ENCODE measurements around the gene PCDHGA4. TPM values are rescaled to one million over a fixed set of nuclear protein-coding genes. Genes with fewer than 3 reads are reported as not detected.
"Not testable (repeated sequence)": the region's sequence is repeated elsewhere in the genome, so short reads cannot be mapped to it uniquely, and the experiment has no call there.

PCDHGA4 gene
- total RNA-seq, 1 donor from 2014 or later, result 0.90 TPM

DNA sequence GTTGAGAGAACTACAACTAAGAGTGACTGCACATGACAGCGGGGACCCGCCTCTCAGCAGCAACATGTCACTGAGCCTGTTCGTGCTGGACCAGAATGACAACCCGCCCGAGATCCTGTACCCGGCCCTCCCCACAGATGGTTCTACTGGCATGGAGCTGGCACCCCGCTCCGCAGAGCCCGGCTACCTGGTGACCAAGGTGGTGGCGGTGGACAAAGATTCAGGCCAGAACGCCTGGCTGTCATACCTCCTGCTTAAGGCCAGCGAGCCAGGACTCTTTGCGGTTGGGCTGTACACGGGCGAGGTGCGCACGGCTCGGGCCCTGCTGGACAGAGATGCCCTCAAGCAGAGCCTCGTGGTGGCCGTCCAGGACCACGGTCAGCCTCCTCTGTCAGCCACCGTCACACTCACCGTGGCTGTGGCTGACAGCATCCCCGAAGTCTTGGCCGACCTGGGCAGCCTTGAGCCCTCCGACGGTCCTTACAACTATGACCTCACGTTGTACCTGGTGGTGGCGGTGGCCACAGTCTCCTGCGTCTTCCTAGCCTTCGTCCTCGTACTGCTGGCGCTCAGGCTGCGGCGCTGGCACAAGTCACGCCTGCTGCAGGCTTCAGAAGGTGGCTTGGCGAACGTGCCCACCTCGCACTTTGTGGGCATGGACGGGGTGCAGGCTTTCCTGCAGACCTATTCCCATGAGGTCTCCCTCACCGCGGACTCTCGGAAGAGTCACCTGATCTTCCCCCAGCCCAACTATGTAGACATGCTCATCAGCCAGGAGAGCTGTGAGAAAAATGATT lies 29.8 kb downstream of the PCDHGA4 start:
- no peak for DNase-seq (ENCODE audit: low read depth in 2 of 2)

DNA sequence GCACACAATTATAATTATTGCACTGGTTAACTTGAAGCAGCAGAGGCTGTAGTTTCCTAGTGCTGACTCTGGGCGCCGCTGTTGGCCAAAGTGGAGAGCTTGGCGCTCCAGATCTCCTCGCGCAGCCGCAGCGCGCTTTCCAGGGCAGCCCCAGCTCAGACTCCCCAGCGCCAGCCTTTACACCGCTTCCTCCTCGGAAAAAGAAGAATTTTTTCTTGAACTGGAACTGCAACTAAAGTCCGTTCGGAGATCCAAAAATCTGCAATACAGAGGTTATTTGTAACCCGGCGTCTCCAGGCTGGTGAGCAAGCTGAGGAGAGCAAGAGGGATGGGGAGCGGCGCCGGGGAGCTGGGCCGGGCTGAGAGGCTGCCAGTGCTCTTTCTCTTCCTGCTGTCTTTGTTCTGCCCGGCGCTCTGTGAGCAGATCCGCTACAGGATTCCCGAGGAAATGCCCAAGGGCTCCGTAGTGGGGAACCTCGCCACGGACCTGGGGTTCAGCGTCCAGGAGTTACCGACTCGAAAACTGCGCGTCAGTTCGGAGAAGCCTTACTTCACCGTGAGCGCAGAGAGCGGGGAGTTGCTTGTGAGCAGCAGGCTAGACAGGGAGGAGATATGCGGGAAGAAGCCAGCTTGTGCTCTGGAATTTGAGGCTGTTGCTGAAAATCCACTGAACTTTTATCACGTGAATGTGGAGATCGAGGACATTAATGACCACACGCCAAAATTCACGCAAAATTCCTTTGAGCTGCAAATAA lies 32.9 kb downstream of the PCDHGA4 start, which contains the start of gene PCDHGB4:
TSS of gene PCDHGB4 (plus strand) at position 142 of the 755 bp plus-strand sequence. CDS start at position 329, 187 bp downstream.
- DNase-seq (ENCODE audit: low read depth in 2 of 2), result peak in 1 of 2 donors; percentile 56

DNA sequence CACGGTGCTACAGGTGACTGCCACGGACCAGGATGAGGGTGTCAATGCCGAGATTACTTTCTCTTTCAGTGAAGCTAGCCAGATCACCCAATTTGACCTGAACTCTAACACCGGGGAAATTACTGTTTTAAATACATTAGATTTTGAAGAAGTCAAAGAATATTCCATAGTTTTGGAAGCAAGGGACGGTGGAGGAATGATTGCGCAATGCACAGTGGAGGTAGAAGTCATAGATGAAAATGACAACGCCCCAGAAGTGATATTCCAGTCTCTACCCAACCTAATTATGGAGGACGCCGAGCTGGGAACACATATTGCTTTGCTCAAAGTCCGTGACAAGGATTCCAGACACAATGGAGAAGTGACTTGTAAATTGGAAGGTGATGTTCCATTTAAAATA lies 33.8 kb downstream of the PCDHGA4 start:
- no peak for DNase-seq (ENCODE audit: low read depth in 2 of 2)

- no peak for DNase-seq (ENCODE audit: low read depth in 2 of 2)
Measured at GRCh38 chr5:141389153-141390042, 34.6 kb downstream of the PCDHGA4 start.

DNA sequence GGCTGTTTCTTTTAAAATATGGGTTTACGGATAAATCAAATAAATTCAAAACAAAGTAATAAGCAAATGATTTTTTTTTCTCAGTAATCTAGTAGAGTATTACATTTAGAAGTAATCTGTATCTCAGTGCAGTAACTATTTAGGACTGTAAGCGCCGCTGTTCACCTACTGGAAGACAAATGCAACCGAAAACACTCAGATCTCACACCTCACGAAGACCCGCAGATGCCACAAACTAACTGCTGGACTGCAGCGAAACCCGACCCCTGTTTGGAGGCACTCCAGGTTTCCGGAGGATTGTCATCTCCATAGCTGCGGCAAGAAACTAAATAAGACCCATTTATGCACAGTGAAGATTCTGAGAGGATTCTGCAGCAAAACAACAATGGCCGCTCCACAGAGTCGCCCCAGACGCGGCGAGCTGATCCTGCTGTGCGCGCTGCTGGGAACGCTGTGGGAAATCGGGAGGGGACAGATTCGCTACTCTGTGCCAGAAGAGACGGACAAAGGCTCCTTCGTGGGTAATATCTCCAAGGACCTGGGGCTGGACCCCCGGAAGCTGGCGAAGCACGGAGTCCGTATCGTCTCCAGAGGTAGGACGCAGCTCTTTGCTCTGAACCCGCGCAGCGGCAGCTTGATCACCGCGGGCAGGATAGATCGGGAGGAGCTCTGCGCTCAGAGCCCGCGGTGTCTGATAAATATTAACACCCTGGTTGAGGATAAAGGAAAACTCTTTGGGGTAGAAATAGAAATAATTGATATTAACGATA lies 37.8 kb downstream of the PCDHGA4 start, which contains the start of gene PCDHGA8:
TSS of gene PCDHGA8 (plus strand) at position 205 of the 770 bp plus-strand sequence. CDS start at position 386, 181 bp downstream.
- DNase-seq (ENCODE audit: low read depth in 2 of 2), result no peak

DNA sequence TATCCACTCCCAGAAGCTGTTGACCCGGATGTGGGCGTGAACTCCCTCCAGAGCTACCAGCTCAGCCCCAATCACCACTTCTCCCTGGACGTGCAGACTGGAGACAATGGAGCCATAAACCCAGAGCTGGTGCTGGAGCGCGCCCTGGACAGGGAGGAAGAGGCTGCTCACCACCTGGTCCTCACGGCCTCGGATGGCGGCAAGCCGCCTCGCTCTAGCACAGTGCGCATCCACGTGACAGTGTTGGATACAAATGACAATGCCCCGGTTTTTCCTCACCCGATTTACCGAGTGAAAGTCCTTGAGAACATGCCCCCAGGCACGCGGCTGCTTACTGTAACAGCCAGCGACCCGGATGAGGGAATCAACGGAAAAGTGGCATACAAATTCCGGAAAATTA lies 38.4 kb downstream of the PCDHGA4 start:
- no peak for DNase-seq (ENCODE audit: low read depth in 2 of 2)

- DNase-seq (ENCODE audit: low read depth in 2 of 2), result not testable (repeated sequence)
Measured at GRCh38 chr5:141394401-141395187, 39.8 kb downstream of the PCDHGA4 start.

- DNase-seq (ENCODE audit: low read depth in 2 of 2), result peak; percentile 18 to 70
Measured at GRCh38 chr5:141397756-141398551, 43.1 kb downstream of the PCDHGA4 start, which contains the start of gene PCDHGB5. PCDHGB5 (plus strand) TSS chr5:141397947; CDS start chr5:141398128, 181 bp downstream.

DNA sequence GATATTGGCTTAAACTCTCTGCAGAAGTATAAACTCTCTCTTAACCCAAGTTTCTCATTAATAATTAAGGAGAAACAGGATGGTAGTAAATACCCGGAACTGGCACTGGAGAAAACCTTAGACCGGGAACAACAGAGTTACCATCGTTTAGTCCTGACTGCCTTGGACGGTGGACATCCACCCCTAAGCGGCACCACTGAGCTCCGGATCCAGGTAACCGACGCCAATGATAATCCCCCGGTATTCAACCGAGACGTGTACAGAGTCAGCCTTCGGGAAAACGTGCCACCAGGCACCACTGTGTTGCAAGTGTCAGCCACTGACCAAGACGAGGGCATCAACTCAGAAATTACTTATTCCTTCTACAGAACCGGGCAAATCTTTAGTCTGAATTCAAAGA lies 43.8 kb downstream of the PCDHGA4 start:
- DNase-seq (ENCODE audit: low read depth in 2 of 2), result no peak

DNA sequence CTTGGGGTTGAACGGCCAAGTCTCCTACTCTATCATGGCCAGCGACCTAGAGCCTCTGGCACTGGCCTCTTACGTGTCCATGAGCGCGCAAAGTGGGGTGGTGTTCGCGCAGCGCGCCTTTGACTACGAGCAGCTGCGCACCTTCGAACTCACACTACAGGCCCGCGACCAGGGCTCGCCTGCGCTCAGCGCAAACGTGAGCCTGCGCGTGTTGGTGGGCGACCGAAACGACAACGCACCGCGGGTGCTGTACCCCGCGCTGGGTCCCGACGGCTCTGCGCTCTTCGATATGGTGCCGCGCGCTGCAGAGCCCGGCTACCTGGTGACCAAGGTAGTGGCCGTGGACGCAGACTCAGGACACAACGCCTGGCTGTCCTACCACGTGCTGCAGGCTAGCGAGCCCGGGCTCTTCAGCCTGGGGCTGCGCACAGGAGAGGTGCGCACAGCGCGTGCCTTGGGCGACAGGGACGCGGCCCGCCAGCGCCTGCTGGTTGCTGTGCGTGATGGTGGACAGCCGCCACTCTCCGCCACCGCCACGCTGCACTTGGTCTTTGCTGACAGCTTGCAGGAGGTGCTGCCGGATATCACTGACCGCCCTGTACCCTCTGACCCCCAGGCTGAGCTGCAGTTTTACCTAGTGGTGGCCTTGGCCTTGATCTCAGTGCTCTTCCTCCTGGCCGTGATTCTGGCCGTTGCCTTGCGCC lies 44.9 kb downstream of the PCDHGA4 start:
- no peak for DNase-seq (ENCODE audit: low read depth in 2 of 2)

DNA sequence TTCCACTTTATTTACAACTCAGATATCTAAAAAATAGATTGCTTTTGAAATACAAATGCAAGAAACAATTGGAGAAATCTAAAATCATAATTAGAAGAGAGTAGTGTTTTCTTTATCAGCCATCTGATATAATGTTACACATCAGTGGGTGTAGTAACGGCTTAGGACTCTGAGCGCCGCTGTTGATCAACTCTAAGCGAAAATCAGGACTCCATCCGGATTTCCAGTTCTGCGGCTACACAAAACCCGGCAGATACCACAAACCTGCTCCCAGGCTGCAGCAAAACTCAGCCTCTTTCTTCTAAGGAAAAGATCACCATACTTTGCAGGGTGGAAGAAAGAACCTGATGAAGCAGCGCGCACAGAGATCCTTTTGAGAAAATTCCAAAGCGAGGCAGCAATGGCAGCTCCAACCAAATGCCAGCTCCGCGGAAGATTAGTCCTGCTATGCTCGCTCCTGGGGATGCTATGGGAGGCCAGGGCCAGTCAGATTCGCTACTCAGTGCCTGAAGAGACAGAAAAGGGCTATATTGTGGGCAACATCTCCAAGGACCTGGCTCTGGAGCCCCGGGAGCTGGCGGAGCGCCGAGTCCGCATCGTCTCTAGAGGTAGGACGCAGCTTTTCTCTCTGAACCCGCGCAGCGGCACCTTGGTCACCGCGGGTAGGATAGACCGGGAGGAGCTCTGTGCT lies 47.9 kb downstream of the PCDHGA4 start, which contains the start of gene PCDHGA9:
TSS of gene PCDHGA9 (plus strand) at position 226 of the 691 bp plus-strand sequence. CDS start at position 401, 175 bp downstream.
- peak in 1 of 2 donors; percentile 37 for DNase-seq (ENCODE audit: low read depth in 2 of 2)

GRCh38 chr5:141403387-141403786 lies 48.6 kb downstream of the PCDHGA4 start:
- DNase-seq (ENCODE audit: low read depth in 2 of 2), result no peak

Other genes with a start within 250 kb of the PCDHGA4 start
- under 0.01 and 0.13 TPM in 2 replicates for gene PCDHB4, start 233.2 kb upstream of the PCDHGA4 start, total RNA-seq
- gene PCDHB5, start 219.8 kb upstream of the PCDHGA4 start, total RNA-seq, result 0.51 and 1.4 TPM in 2 replicates
- under 0.01 and 0.13 TPM in 2 replicates for gene PCDHB6, start 205.0 kb upstream of the PCDHGA4 start, total RNA-seq
- gene PCDHB7, start 182.4 kb upstream of the PCDHGA4 start, total RNA-seq, result 0.26 and 1.4 TPM in 2 replicates
- gene PCDHB8, start 177.2 kb upstream of the PCDHGA4 start, total RNA-seq, result 0.38 and 0.51 TPM in 2 replicates
- 0.13 and 0.76 TPM in 2 replicates for gene PCDHB16, start 172.6 kb upstream of the PCDHGA4 start, total RNA-seq
- 0.13 and 0.25 TPM in 2 replicates for gene PCDHB9, start 167.9 kb upstream of the PCDHGA4 start, total RNA-seq
- gene PCDHB10, start 162.7 kb upstream of the PCDHGA4 start, total RNA-seq, result 0.39 and 1.0 TPM in 2 replicates
- gene PCDHB11, start 155.4 kb upstream of the PCDHGA4 start, total RNA-seq, result 0.13 and 0.89 TPM in 2 replicates
- 0.26 and 0.76 TPM in 2 replicates for gene PCDHB12, start 146.3 kb upstream of the PCDHGA4 start, total RNA-seq
- 0.51 and 1.9 TPM in 2 replicates for gene PCDHB13, start 141.1 kb upstream of the PCDHGA4 start, total RNA-seq
- gene PCDHB14, start 131.7 kb upstream of the PCDHGA4 start, total RNA-seq, result 0.51 and 1.3 TPM in 2 replicates
- 0.26 and 0.76 TPM in 2 replicates for gene PCDHB15, start 109.6 kb upstream of the PCDHGA4 start, total RNA-seq
- gene SLC25A2, start 51.0 kb upstream of the PCDHGA4 start, total RNA-seq, result under 0.01 and 0.13 TPM in 2 replicates
- 51.2 and 51.5 TPM in 2 replicates for gene TAF7, start 34.2 kb upstream of the PCDHGA4 start, total RNA-seq
- 0.26 and 0.51 TPM in 2 replicates for gene PCDHGA1, start 24.5 kb upstream of the PCDHGA4 start, total RNA-seq
- gene PCDHGA2, start 16.3 kb upstream of the PCDHGA4 start, total RNA-seq, result 0.39 and 1.1 TPM in 2 replicates
- 0.13 and 0.63 TPM in 2 replicates for gene PCDHGA3, start 11.2 kb upstream of the PCDHGA4 start, total RNA-seq
- gene PCDHGB1, start 4.9 kb upstream of the PCDHGA4 start, total RNA-seq, result 0.39 and 1.1 TPM in 2 replicates
- gene PCDHGB2, start 5.0 kb downstream of the PCDHGA4 start, total RNA-seq, result 0.64 and 1.9 TPM in 2 replicates
- gene PCDHGA5, start 9.1 kb downstream of the PCDHGA4 start, total RNA-seq, result 0.26 and 0.63 TPM in 2 replicates
- gene PCDHGB3, start 15.2 kb downstream of the PCDHGA4 start, total RNA-seq, result 1.9 and 3.8 TPM in 2 replicates
- 1.2 and 2.4 TPM in 2 replicates for gene PCDHGA6, start 18.9 kb downstream of the PCDHGA4 start, total RNA-seq
- 0.64 and 1.5 TPM in 2 replicates for gene PCDHGA7, start 27.7 kb downstream of the PCDHGA4 start, total RNA-seq
- gene PCDHGB4, start 32.7 kb downstream of the PCDHGA4 start, total RNA-seq, result 6.4 and 10.6 TPM in 2 replicates
- gene PCDHGA8, start 37.6 kb downstream of the PCDHGA4 start, total RNA-seq, result 0.64 and 1.1 TPM in 2 replicates
- gene PCDHGB5, start 42.9 kb downstream of the PCDHGA4 start, total RNA-seq, result 6.4 and 9.7 TPM in 2 replicates
- 1.4 and 2.4 TPM in 2 replicates for gene PCDHGA9, start 47.8 kb downstream of the PCDHGA4 start, total RNA-seq
- 1.5 and 2.7 TPM in 2 replicates for gene PCDHGB6, start 53.0 kb downstream of the PCDHGA4 start, total RNA-seq
- gene PCDHGA10, start 58.0 kb downstream of the PCDHGA4 start, total RNA-seq, result 3.0 and 6.2 TPM in 2 replicates
- 3.7 and 8.2 TPM in 2 replicates for gene PCDHGB7, start 62.7 kb downstream of the PCDHGA4 start, total RNA-seq
- 4.0 and 5.4 TPM in 2 replicates for gene PCDHGA11, start 66.0 kb downstream of the PCDHGA4 start, total RNA-seq
- 3.5 and 3.9 TPM in 2 replicates for gene PCDHGA12, start 75.5 kb downstream of the PCDHGA4 start, total RNA-seq
- 12.3 and 15.6 TPM in 2 replicates for gene PCDHGC3, start 120.9 kb downstream of the PCDHGA4 start, total RNA-seq
- gene PCDHGC4, start 130.0 kb downstream of the PCDHGA4 start, total RNA-seq, result 0.77 and 0.89 TPM in 2 replicates
- gene PCDHGC5, start 134.1 kb downstream of the PCDHGA4 start, total RNA-seq, result 0.26 and 0.51 TPM in 2 replicates

All from dermis microvascular lymphatic vessel endothelial cell (primary cell).